ENCODE measurements around the gene NMT1.

NMT1 gene

GRCh38 chr17:45060797-45061605, at the start of gene NMT1:
Gene NMT1, plus strand, starts transcription at chr17:45061317. Its CDS starts 13 bp downstream, at chr17:45061330.
- DNase-seq = peak; percentile 74 to 100 (median 98)

- no peak for DNase-seq
Observed at GRCh38 chr17:45011767-45012166, 49.4 kb upstream of the NMT1 start.

- DNase-seq = peak in 1 of 56 donors; percentile 4
Observed at GRCh38 chr17:45013021-45013997, 47.8 kb upstream of the NMT1 start.

- no peak for DNase-seq
Observed at GRCh38 chr17:45016237-45016636, 44.9 kb upstream of the NMT1 start.

- no peak for DNase-seq
Observed at GRCh38 chr17:45016823-45017222, 44.3 kb upstream of the NMT1 start.

GRCh38 chr17:45018514-45018847, 42.6 kb upstream of the NMT1 start:
- DNase-seq = no peak

GRCh38 chr17:45018848-45019711, 42.0 kb upstream of the NMT1 start:
- peak in 17 of 56 donors; percentile 11 to 49 (median 26) for DNase-seq

- peak in 16 of 56 donors; percentile 1 to 48 (median 20) for DNase-seq
Observed at GRCh38 chr17:45020354-45021138, 40.6 kb upstream of the NMT1 start.

- peak in 29 of 56 donors; percentile 9 to 64 (median 28) for DNase-seq
Observed at GRCh38 chr17:45021607-45022287, 39.4 kb upstream of the NMT1 start.

- DNase-seq = no peak
Observed at GRCh38 chr17:45022288-45022648, 38.8 kb upstream of the NMT1 start.

GRCh38 chr17:45022655-45023339, 38.3 kb upstream of the NMT1 start:
- DNase-seq = no peak

- DNase-seq = no peak
Observed at GRCh38 chr17:45029096-45029495, 32.0 kb upstream of the NMT1 start.

GRCh38 chr17:45029758-45030423, 31.2 kb upstream of the NMT1 start:
- DNase-seq = no peak

GRCh38 chr17:45030733-45031132, 30.4 kb upstream of the NMT1 start:
- DNase-seq = no peak

- no peak for DNase-seq
Observed at GRCh38 chr17:45031231-45032173, 29.6 kb upstream of the NMT1 start.

GRCh38 chr17:45032174-45032541, 29.0 kb upstream of the NMT1 start:
- no peak for DNase-seq

GRCh38 chr17:45034599-45034998, 26.5 kb upstream of the NMT1 start:
- no peak for DNase-seq

Data from amygdala (tissue), 56 donors.